ENCODE measurements around the gene NCS1. TPM values are rescaled to one million over a fixed set of nuclear protein-coding genes. Genes with fewer than 3 reads are reported as not detected.

NCS1 gene
- polyA plus RNA-seq, 3 donors: 1.3 to 5.2 (median 3.9) TPM

- no peak overlapping the region for H3K27ac ChIP-seq (ENCODE audit: low read depth, low read length)
- WGBS, 3 donors: 91 to 100% (median 93%) methylated on average over 7 to 9 of the region's 9 CpGs
These were observed 50.6 kb downstream of the NCS1 start for GRCh38 chr9:130222833-130223232.

- 87 to 96% (median 95%) methylated on average over 11 of the region's 11 CpGs for WGBS, 3 donors
- no peak overlapping the region for H3K27ac ChIP-seq (ENCODE audit: low read depth, low read length)
These were observed 52.9 kb downstream of the NCS1 start for GRCh38 chr9:130225071-130225470.

DNA sequence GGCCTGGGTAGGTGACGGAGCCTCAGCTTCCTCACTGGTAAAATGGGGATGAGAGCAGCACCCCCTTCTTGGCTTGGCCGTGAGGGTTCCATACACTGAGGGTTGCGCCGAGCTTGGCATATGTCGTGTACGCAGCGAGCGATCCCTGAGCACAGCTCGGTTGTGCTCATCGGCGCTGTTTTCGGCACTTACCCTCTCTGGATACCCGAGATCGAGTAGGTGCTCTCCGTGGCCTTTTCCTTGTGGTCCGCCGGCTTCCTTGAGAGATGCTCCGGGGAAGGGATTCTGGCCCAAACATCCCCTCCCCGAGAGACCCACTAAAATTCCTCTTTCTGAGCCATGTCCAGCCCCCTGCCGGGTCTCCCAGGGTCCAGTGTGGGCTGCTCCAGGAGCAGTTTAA is 53.4 kb downstream of the NCS1 start:
- H3K27ac ChIP-seq (ENCODE audit: low read depth, low read length): no peak overlapping the region
- WGBS, 3 donors: 95 to 98% (median 95%) methylated on average over 20 of the region's 20 CpGs

DNA sequence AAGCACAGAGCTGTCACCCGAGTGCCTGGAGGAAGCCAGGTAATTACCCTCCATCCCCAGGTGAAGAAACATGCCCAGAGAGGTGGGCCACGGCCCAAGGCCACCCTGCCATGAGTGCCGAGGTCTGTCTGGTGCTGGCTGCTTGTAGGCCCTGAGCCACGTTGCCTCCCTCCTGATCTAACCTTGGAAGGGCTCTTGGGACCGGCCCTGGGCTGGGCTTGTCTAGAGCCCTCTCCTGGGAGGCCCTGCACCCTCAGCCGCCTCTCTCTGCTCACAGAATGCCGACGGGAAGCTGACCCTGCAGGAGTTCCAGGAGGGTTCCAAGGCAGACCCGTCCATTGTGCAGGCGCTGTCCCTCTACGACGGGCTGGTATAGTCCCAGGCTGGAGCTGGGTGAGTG is 53.9 kb downstream of the NCS1 start:
- no peak overlapping the region for H3K27ac ChIP-seq (ENCODE audit: low read depth, low read length)
- 95 to 96% (median 96%) methylated on average over 12 of the region's 12 CpGs for WGBS, 3 donors

DNA sequence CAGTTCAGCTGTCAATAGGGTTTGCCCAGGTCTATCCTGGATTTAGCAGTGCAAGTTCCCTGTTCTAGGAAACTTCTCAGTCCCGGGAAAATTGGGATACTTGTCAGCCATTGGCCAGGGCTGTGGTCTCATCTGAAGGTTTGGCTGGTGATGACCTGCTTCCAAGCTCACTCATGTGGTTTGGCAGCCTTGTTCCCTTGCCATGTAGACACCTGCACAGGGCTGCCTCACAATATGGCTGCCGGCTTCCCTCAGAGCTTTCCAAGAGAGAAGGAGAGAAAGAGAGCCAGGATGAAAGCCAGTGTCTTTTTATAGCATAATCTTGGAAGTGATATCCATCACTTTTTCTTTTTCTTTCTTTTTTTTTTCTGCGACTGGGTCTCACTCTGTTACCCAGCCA is 55.6 kb downstream of the NCS1 start:
- H3K27ac ChIP-seq (ENCODE audit: low read depth, low read length): no peak overlapping the region
- WGBS, 3 donors: 75 to 100% (median 97%) methylated on average over 3 of the region's 3 CpGs

DNA sequence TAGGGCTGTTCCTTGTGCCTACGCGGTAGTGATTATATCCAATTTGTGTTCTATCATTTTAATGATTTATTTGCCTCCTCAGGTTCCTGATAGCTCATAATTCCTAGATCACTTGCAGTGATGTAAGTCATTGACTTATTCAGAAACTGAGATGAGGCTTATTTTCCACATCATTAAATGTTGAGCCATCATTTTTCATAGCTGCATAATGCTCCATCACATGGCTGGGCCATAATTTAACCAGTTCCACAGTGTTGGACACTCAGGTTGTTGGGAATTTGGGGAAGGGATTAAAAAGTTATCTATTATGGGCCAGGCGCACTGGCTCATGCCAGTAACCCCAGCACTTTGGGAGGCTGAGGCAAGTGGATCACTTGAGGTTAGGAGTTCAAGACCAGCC is 57.6 kb downstream of the NCS1 start:
- H3K27ac ChIP-seq (ENCODE audit: low read depth, low read length): no peak overlapping the region
- 65 to 99% (median 86%) methylated on average over 3 of the region's 3 CpGs for WGBS, 3 donors

GRCh38 chr9:130230631-130231030 is 58.4 kb downstream of the NCS1 start:
- no peak overlapping the region for H3K27ac ChIP-seq (ENCODE audit: low read depth, low read length)
- WGBS, 3 donors: 36 to 78% (median 64%) methylated on average over 1 of the region's 1 CpG

- 81 to 88% (median 84%) methylated on average over 26 to 27 of the region's 27 CpGs for WGBS, 3 donors
- H3K27ac ChIP-seq (ENCODE audit: low read depth, low read length): no peak overlapping the region
These were observed 60.8 kb downstream of the NCS1 start for GRCh38 chr9:130232899-130233586.

GRCh38 chr9:130233587-130233945 is 61.4 kb downstream of the NCS1 start:
- 92 to 95% (median 93%) methylated on average over 8 of the region's 8 CpGs for WGBS, 3 donors
- no peak overlapping the region for H3K27ac ChIP-seq (ENCODE audit: low read depth, low read length)

DNA sequence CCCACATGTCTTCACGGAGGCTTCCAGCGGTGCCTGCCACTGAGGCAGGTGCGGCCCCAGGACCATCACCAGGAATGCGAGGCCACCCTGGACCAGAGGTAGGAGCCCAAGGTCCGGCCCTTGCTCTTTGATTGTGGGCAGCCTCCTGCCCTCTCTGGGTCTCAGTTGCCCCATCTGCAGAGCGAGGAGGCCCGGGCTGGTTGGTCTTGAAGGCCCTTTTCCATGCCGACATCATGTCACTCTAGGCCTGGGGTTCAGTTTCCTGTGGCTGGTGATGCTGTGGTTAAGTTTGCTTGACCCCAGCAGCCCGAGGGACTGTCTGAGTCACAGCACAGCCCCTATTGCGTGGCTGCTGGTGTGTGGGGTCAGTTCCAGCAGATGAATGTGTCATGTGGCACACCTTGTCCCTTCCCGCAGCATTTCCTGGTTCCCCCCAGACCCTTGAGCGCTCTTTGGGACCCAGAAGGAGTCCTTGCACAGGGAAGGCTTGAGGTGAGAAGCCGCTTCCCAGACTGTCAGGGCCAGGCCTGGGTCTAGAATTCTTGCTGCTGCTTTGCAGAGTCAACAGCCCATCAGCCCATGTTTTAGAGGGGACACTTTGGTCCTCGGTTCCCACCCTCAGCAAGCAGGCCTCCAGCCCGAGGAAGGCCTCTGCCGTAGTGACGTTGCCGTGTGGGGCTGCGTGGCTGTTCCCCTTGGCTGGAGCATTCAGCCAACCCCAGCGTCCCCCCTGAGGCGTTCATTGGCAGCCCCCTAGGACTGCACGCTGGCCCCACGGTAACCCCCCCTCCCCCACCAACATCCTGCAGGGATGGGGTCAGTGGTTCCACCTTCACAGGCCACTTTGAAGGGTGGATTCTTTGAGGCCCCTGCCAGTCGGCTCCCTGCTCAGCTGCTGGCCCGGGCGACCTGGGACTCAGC is 62.4 kb downstream of the NCS1 start:
- WGBS, 3 donors: 82 to 87% (median 86%) methylated on average over 25 to 26 of the region's 26 CpGs
- H3K27ac ChIP-seq (ENCODE audit: low read depth, low read length): no peak overlapping the region

DNA sequence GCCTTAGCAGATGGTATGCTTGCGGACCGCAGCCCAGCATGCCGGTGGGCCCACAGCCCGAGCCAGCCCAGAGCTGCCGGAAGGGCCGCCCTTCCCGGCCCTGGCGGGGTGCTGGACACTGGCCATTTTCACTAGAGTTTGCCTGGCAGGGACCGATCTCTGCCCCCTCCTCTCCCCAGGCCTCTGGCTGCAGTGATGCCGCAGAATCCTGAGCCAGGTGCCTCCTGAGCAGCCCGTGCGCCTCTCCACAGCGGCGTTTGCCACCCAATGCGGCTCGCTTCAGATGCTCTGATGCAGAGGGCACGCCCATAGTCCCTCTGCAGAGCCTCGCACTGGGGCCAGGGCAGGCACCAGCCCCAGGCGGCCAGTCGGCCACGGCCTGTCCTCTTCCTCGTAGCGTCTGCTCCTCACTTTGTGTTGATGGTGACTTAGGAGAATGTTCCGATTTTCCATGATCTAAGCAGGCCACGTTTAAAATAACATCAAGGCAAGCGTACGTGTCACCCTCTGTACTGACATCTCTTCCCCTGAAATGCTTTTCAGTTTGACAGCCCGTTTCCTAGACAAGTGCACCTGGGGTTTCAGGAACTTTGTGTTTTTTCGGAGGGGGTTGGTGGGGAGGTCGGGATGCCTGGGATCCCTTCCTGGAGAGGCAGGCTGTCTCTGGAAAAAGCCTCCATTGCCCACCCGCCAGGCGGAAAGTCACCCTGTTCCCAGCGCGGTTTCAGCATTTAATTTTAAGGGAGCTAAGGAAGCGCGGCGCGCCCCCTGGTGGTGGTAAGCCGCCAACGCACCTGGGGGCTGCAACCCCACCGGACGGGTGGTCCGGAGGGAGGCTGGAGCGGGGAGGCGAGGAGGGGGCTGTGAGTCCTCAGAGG is 63.6 kb downstream of the NCS1 start:
- no peak overlapping the region for H3K27ac ChIP-seq (ENCODE audit: low read depth, low read length)
- 50 to 52% (median 50%) methylated on average over 45 of the region's 45 CpGs for WGBS, 3 donors

DNA sequence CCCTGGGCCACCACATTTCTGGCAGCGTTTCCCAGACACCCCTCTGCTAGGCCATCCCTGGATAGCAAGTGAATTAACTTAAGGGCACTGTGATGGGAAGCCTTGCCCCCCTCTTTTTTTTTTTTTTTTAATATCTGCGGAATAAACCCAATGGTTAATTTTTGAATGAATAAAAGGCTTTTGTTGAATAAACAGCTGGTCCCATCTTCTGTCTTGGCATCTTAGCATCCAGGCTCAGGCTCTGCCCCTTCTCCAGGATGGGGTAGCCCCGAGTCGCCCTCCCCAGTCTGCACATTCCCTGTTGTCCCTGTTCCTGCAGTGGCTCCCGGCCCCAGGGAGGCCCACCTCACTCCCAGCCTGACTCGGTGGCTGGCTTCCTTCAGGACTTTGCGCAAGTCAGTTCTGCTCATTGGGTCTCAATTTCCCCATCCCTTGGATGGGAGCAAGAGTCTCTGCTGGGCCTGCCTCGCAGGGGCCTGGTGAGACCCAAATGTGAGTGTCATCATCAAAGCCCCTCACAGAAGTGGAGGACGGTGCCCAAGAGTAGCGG is 64.3 kb downstream of the NCS1 start:
- WGBS, 3 donors: 54 to 62% (median 58%) methylated on average over 10 of the region's 10 CpGs
- H3K27ac ChIP-seq (ENCODE audit: low read depth, low read length): no peak overlapping the region

- no peak overlapping the region for H3K27ac ChIP-seq (ENCODE audit: low read depth, low read length)
- WGBS, 3 donors: 85 to 87% (median 85%) methylated on average over 11 of the region's 11 CpGs
These were observed 64.9 kb downstream of the NCS1 start for GRCh38 chr9:130237076-130237475.

DNA sequence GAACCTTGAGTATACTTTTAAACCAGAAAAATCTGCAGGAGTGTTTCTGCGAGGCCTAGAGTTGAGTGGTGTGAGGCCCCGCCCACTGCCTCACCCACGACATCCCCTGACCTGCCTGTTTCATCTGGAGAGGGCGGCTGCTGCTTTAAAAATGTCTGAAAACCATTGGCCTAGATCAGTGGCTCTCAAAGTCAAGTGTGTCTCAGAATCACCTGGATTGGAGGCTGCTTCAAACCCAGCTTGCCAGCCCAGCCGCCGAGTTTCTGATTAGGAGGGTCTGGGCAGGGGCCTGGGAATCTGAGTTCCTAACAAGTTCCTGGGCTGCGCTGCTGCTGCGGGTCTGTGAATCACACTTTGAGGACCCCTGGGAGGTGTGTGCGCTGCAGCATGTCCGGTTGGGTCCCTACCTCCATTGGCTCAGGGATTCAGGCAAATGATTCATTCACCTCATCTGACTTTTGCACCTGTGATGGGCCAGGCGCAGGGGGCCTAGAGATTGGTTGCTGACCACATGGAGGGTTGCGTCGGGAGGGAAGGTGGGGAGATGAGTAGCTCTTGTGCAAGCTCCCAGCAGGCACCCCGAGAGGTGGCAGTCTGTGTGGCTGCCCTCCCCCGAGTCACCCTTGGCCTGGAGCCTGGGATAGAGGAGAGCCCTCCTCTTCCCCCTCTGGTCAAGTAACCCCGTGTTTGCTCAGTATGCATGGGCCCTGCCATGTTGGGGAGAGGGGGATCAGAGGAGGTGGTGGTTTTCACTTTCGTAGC is 65.7 kb downstream of the NCS1 start:
- H3K27ac ChIP-seq (ENCODE audit: low read depth, low read length): no peak overlapping the region
- WGBS, 3 donors: 77 to 84% (median 78%) methylated on average over 17 of the region's 17 CpGs

- H3K27ac ChIP-seq (ENCODE audit: low read depth, low read length): no peak overlapping the region
- 86 to 92% (median 91%) methylated on average over 3 of the region's 3 CpGs for WGBS, 3 donors
These were observed 67.1 kb downstream of the NCS1 start for GRCh38 chr9:130239363-130239695.

GRCh38 chr9:130239741-130240241 is 67.6 kb downstream of the NCS1 start:
- H3K27ac ChIP-seq (ENCODE audit: low read depth, low read length): no peak overlapping the region
- 43 to 62% (median 55%) methylated on average over 9 of the region's 9 CpGs for WGBS, 3 donors

DNA sequence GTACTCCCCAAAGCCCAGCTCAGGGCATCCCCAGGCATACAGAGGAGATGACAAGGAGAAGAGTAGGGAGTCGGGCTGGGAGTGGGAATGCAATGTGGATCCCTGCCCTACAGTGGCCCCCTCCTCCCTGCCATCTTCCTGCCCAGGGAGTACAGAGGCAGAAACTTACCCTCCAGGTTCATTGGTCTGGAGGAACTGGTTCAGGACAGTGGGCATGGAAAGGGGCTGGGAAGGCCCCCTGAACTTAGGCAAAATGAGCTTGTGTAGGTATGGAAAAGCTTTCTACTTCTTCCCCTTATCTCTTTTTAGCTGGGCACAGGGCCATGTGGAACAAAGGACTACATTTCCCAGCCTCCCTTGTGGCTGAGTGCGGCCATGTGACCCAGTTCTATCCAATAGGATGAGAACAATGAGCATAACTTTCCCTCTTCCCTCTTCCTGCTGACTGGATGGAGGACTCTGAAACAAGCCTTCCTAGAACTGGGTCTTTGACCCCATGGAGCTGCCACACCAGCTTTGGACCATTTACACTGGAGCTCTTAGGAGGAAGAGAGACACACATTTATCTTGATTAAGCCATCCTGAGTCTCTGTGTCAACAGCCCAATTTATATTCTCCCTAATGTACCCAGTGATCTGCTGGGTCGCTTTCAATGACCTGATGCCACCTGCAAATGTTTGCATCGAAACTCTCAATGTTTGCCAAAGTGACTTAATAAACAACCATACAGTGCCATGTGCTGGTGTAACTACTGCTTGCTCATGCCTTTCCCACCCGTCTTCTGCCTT is 68.4 kb downstream of the NCS1 start:
- no peak overlapping the region for H3K27ac ChIP-seq (ENCODE audit: low read depth, low read length)
- 69 to 74% (median 73%) methylated on average over 5 of the region's 5 CpGs for WGBS, 3 donors
